ENCODE results near the gene CENPU.

DNA sequence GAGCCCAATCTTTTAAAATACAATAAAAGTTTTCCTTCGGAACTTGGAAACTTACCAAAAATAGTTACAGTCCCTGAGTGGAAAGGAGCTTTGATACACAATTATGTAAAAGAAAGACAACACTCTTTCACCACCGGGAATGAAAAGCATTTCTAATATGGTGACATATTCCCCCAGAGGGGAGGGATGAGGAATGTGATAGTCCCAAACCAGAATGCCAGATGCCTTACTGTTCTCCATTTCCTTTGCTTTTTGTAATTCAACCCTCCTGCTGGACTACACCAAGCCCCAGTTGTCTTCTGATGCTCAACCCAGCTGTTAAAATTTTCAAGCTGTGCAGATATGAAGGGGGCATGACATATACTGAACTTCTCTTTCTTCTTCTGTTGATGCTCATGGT, 80.2 kb downstream of the CENPU start:
- TF ChIP-seq POLR2A (IDR thresholded peaks at IDR 0.05; ENCODE audit: low read length) = no peak
- no peak for TF ChIP-seq GATA1 (IDR thresholded peaks at IDR 0.05; ENCODE audit: low read depth, low read length)
